ENCODE data around the gene ARSG. TPM values are rescaled to one million over a fixed set of nuclear protein-coding genes. Genes with fewer than 3 reads are reported as not detected.

ARSG gene
- polyA plus RNA-seq, 1 experiment, result 1.9 TPM

DNA sequence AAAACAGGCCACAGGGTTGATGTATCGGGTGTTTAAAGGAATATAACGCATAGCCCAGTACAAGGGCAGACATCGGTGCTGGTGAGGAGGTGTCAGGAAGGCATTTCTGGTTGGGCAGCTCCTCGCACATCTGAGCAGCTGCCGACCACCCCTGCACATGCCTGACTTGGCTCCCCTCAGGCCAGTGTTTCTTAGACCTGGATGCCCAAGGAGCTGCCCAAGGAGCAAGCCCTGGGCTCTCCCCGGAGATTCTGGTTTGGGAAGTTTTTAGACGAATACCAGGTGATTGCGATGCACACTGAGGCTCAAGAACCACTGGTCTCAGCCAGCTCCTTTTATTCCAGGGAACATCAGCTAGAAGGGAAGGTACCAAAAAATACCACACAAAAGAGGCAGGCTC, 154.4 kb downstream of the ARSG start:
- DNase-seq (ENCODE audit: low read depth, low spot score), result no peak
- ChIA-PET CTCF (interaction anchor here (0.6 to 1.2 kb wide), 2 partner anchors 9 to 448 kb away, joined by 3 to 7 read pairs; no protein-coding TSS in a partner anchor), POLR2A (interaction anchor here (1.2 kb wide), 1 partner anchor 10 kb away, joined by 3 read pairs; no protein-coding TSS in a partner anchor)
- Histone ChIP-seq H3K4me3 (ENCODE audit: low read depth, low read length) (no peak overlapping the region), H3K9me3 (ENCODE audit: control insufficient read depth, insufficient read depth, low read length) (no peaks in the 10 kb centered on the region), H3K27me3 (ENCODE audit: control insufficient read depth, insufficient read depth, low read length) (no peaks in the 10 kb centered on the region), H3K27ac (ENCODE audit: low read depth, low read length) (no peak overlapping the region)
- TF ChIP-seq CTCF (IDR thresholded peaks at IDR 0.05; ENCODE audit: low read depth, low read length), result no peak

DNA sequence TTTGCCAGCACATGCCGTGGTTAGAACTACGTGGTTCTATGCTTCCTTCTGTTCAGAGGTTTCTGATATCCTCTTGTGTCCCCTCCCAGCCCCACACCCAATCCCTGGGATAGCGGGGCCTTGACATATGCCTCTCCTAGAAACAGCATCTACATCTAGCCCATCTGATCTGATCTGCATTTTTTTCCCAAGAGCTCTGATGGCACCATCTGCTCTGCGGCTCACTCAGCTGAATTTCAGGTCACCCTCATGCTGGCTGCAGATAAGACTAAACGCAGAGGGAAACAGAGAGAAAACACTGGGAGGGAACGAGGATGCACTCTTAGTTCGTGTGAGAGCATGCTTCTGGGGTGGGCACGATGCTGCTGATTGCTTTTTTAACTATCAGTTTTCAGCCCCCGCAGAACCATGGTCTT, 155.3 kb downstream of the ARSG start:
- POLR2A ChIA-PET, result interaction anchor here (1.2 kb wide), 1 partner anchor 11 kb away, joined by 4 read pairs; the partner anchor contains the start of gene WIPI1
- CTCF ChIA-PET, result no interaction called here
- no peak for DNase-seq (ENCODE audit: low read depth, low spot score)

GRCh38 chr17:68449021-68449739, 157.9 kb downstream of the ARSG start:
- DNase-seq (ENCODE audit: low read depth, low spot score), result no peak
- Histone ChIP-seq H3K27ac (ENCODE audit: low read depth, low read length) (no peak overlapping the region), H3K9me3 (ENCODE audit: control insufficient read depth, insufficient read depth, low read length) (no peaks in the 10 kb centered on the region), H3K4me3 (ENCODE audit: low read depth, low read length) (no peak overlapping the region), H3K27me3 (ENCODE audit: control insufficient read depth, insufficient read depth, low read length) (no peaks in the 10 kb centered on the region)
- POLR2A ChIA-PET, result no interaction called here
- CTCF ChIA-PET, result no interaction called here
- TF ChIP-seq CTCF (IDR thresholded peaks at IDR 0.05; ENCODE audit: low read depth, low read length), result no peak

More for the DNA sequence above, 155.3 kb downstream of the ARSG start:
- H3K27me3 ChIP-seq (ENCODE audit: control insufficient read depth, insufficient read depth, low read length), result no peaks in the 10 kb centered on the region
- H3K9me3 ChIP-seq (ENCODE audit: control insufficient read depth, insufficient read depth, low read length), result no peaks in the 10 kb centered on the region
- no peak for TF ChIP-seq CTCF (IDR thresholded peaks at IDR 0.05; ENCODE audit: low read depth, low read length)
- H3K27ac ChIP-seq (ENCODE audit: low read depth, low read length), result no peak overlapping the region
- no peak overlapping the region for H3K4me3 ChIP-seq (ENCODE audit: low read depth, low read length)

- Histone ChIP-seq H3K4me3 (ENCODE audit: low read depth, low read length) (no peak overlapping the region), H3K9me3 (ENCODE audit: control insufficient read depth, insufficient read depth, low read length) (no peaks in the 10 kb centered on the region), H3K27ac (ENCODE audit: low read depth, low read length) (no peak overlapping the region), H3K27me3 (ENCODE audit: control insufficient read depth, insufficient read depth, low read length) (no peaks in the 10 kb centered on the region)
- no peak for DNase-seq (ENCODE audit: low read depth, low spot score)
- no peak for TF ChIP-seq CTCF (IDR thresholded peaks at IDR 0.05; ENCODE audit: low read depth, low read length)
- ChIA-PET CTCF (no interaction called here), POLR2A (no interaction called here)
Measured at GRCh38 chr17:68450391-68450790, 159.1 kb downstream of the ARSG start.

- Histone ChIP-seq H3K27ac (ENCODE audit: low read depth, low read length) (no peak overlapping the region), H3K27me3 (ENCODE audit: control insufficient read depth, insufficient read depth, low read length) (no peaks in the 10 kb centered on the region), H3K4me3 (ENCODE audit: low read depth, low read length) (no peak overlapping the region), H3K9me3 (ENCODE audit: control insufficient read depth, insufficient read depth, low read length) (no peaks in the 10 kb centered on the region)
- ChIA-PET POLR2A (no interaction called here), CTCF (no interaction called here)
- TF ChIP-seq CTCF (IDR thresholded peaks at IDR 0.05; ENCODE audit: low read depth, low read length), result no peak
- DNase-seq (ENCODE audit: low read depth, low spot score), result no peak
Measured at GRCh38 chr17:68450801-68451200, 159.5 kb downstream of the ARSG start.
